Fibroblast of the aortic adventitia (primary cell): ENCODE measurements around the gene ADAMTS14. TPM values are rescaled to one million over a fixed set of nuclear protein-coding genes. Genes with fewer than 3 reads are reported as not detected.

Experiments
- DNase-seq: peaks from one replicate; pipeline ENCODE4 v3.0.0-alpha.2; 2010; ENCODE audit warnings: low read depth
- H3K4me3 ChIP-seq: 2 replicates; pipeline ENCODE4 v1.5.1; 2011; ENCODE audit warnings: low read depth, mild to moderate bottlenecking, control low read depth, low read length, moderate library complexity
- total RNA-seq: library from RNA; depleted of rRNA; stranded (reverse); fragments of >200 nt; gene quantifications from 2 replicates; pipeline ENCODE4 v1.2.3, GENCODE V29; 2012; ENCODE audit warnings: low replicate concordance
- TF ChIP-seq, protein P1 (sequence below): IDR thresholded peaks from 2 replicates; pipeline ENCODE4 v1.5.1; 2011; ENCODE audit warnings: mild to moderate bottlenecking, low read length, control low read depth, inconsistent platforms; ENCODE audit not compliant: insufficient read depth

The ADAMTS14 gene
- total RNA-seq, 1 donor: 5.3 TPM

DNA sequence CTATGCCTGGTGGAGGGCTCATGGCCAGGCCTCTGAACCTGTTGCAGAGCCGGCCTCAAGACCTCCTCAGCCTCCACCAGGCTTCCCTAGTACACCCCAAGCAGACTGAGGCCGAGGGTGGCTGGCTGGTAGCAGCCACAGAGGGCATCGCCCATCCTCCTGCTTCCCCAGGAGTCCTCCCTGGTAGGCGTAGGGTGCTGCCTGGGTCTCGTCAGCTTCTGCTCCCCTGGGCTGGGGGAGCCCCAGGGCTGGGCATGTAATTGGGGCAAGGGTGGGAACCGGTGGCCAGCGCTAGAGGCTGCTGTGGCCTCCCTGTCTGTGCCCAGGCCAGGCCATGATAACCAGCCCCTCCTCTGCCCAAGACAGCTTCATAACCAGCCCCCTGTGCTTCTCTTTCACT lies 80.3 kb downstream of the ADAMTS14 start:
- TF ChIP-seq, protein P1, sequence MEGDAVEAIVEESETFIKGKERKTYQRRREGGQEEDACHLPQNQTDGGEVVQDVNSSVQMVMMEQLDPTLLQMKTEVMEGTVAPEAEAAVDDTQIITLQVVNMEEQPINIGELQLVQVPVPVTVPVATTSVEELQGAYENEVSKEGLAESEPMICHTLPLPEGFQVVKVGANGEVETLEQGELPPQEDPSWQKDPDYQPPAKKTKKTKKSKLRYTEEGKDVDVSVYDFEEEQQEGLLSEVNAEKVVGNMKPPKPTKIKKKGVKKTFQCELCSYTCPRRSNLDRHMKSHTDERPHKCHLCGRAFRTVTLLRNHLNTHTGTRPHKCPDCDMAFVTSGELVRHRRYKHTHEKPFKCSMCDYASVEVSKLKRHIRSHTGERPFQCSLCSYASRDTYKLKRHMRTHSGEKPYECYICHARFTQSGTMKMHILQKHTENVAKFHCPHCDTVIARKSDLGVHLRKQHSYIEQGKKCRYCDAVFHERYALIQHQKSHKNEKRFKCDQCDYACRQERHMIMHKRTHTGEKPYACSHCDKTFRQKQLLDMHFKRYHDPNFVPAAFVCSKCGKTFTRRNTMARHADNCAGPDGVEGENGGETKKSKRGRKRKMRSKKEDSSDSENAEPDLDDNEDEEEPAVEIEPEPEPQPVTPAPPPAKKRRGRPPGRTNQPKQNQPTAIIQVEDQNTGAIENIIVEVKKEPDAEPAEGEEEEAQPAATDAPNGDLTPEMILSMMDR: no peak

DNA sequence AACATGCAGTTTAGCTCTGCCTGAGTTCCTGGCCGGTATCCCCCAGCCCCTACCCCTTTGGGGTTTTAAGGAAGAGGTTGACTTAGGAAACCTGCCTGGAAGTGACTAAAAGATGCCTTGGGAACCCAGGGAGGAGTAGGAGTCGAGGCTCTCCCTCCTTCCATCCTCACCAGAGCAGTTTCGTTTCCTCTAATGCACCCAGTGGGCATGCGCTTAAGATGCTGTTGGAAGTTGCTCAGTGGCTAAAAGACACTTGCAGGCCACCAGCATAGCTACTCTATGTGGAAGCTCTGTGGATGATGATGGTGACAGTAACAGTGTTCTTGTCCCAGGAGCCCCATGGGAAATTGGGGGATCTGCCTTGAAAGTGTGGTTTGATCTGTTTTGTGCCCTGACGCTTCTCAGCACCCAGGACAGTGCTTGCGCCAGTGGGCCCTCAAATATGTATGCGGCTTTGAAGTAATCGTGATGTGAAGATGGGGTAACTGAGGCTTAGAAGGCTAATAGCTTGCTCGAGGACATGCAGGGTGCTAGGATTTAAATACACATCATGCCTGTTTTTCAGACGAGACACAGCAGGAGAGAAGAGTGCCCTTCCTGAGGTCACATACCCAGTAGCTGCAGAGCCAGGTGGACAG lies 80.8 kb downstream of the ADAMTS14 start:
- no peak overlapping the region for H3K4me3 ChIP-seq
- TF ChIP-seq, protein P1: no peak
- no peak for DNase-seq

More for the DNA sequence above, 80.3 kb downstream of the ADAMTS14 start:
- DNase-seq: no peak
- H3K4me3 ChIP-seq: no peak overlapping the region

DNA sequence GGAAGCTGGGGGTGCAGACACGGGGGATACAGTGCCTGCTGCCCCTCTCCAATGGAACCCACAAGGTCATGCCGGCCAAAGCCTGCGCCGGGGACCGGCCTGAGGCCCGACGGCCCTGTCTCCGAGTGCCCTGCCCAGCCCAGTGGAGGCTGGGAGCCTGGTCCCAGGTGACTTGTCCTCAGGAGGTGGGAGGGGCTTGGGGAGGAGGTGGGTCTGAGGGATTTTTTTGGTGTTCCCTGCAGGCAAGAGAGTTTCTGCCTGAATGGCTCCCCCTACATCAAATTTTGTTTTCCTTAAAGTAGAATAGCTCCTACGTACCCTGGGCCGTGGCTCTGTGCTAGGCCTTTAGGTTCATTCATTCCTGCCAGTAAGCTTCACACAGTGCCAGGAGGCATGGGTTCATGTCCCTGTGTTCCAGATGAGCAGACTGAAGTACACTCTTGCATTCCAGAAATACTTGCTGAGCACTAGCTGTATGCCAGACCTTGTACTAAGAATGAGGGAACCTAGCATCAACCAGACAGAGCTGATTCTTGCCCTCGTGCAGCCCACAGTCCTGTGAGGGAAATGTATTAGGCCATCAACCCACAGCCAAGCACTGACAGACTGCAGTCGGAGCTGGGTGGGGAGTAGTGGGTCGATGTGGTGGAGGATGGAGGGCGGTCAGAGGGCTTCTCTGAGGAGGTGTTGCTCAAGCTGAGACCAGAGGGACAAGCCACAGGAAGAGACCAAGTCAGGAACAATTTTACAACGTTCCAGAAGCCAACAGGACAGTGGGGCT lies 81.7 kb downstream of the ADAMTS14 start:
- peak; percentile 54 for DNase-seq
- TF ChIP-seq, protein P1: no peak

DNA sequence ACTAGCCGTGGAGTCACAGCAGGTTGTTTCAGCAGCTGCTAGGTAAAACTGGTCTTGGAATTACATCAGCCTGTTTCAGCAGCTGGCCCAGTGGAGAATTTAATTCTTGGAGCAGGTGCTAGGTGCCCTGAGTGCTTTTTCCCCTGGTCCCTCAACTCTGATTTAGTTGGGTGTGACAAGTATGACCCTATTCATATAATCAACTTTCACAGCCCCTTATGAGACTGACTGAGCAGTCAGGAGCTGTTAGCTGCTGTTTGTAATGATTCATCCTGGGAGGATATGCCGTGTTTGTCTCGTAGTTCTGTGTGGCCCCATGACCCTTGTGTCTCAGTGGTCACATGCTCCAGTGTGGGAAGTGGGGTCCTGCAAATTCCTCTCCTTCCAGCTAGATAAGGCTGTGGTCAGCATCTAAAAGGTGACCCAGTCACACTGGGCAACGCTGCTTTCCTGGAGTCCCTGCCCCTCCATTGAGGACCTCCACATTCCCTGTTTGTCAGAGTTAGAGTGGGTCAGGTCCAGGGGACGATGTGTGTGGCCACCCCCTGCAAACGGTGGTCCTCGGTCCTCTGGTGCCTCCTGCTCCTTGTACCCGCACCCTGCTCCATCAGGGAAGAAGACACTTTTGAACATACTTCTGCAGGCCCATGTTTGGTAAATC lies 84.5 kb downstream of the ADAMTS14 start:
- TF ChIP-seq, protein P1: no peak
- no peak overlapping the region for H3K4me3 ChIP-seq
- no peak for DNase-seq

More for the DNA sequence above, 81.7 kb downstream of the ADAMTS14 start:
- H3K4me3 ChIP-seq: no peak overlapping the region

DNA sequence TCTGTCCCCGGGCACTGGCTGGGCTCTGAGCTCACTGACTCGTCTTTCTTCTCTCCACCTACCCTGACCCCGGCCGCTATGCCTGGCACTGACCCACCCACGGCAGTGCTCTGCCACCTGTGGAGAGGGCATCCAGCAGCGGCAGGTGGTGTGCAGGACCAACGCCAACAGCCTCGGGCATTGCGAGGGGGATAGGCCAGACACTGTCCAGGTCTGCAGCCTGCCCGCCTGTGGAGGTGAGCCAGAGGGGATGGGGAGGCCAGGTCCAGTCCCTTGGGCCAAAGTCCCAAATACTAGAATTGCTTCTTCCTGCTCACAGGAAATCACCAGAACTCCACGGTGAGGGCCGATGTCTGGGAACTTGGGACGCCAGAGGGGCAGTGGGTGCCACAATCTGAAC lies 85.5 kb downstream of the ADAMTS14 start:
- no peak overlapping the region for H3K4me3 ChIP-seq
- DNase-seq: no peak
- TF ChIP-seq, protein P1: no peak

DNA sequence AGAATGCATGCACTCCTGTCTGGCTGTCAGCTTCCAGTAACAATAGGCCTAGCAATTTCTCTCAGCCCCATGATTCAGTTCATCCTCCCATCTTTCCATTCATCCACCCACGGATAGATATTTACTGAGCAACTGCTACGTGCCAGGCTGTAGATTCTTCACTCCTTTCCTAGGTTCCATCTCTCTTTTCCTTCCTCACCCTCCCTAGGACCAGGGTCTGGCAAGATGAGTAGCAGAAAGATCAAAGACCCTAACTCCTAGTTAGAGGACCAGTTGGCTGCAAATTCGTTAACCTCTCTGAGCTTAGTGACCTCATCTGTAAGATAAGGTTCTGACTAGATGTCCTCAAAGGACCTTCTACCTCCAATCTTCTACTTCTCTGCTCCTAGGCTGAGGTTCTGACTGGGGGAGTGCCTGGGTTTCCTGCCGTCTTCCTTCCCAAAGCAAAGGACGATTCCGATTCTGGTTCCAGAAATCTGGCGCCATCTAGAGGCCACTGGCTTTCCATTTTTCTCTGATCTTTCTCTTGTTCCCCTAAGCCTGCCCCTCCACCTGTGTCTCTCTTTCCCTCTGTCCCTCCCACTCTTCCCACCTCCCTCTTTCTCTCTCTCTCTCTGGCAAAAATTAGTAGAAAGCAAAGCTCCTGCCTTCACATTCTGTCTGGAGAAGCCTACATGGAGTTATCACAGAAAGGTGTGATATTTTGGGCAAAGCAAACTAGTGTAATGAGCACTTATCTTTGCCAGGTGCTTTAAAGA lies 86.6 kb downstream of the ADAMTS14 start:
- peak; percentile 85 for DNase-seq
- no peak overlapping the region for H3K4me3 ChIP-seq
- TF ChIP-seq, protein P1: peak; percentile 75
